GM12878 (cell line): ENCODE data around the gene GFRA4. TPM values are rescaled to one million over a fixed set of nuclear protein-coding genes. Genes with fewer than 3 reads are reported as not detected.

ENCODE experiments used
- ATAC-seq: fragments of 200-7000 bp; cut with Tn5 transposase; 3 replicates; pipeline ENCODE4 v1.9.1; 2020; ENCODE audit warnings: mild to moderate bottlenecking, moderate library complexity
- BruUV-seq: library from RNA; stranded (reverse); fragments of 400-500 nt; replicated peaks from 2 replicates; lab custom pipeline; 2021; lab: Mats Ljungman, UMichigan
- CTCF ChIA-PET: fragments of 300-600 bp; sonication (Branson Sonifier 250); formaldehyde crosslinking; extraction: SDS; loops from one replicate; lab custom pipeline; 2021; ENCODE audit warnings: inconsistent platforms; lab: Yijun Ruan, JAX
- POLR2A ChIA-PET: fragments of 350-600 bp; formaldehyde crosslinking; extraction: SDS; loops from one replicate; lab custom pipeline; 2021; ENCODE audit warnings: inconsistent platforms; lab: Charles Lee
- RAD21 ChIA-PET: fragments of 300-600 bp; sonication (Branson Sonifier 250); formaldehyde crosslinking; loops from one replicate; lab custom pipeline; 2023; ENCODE audit warnings: antibody characterized with exemption; ENCODE audit not compliant: unreplicated experiment; lab: Charles Lee
- SMC1A ChIA-PET: fragments of 300-600 bp; sonication (Branson Sonifier 250); formaldehyde crosslinking; loops from one replicate; lab custom pipeline; 2023; ENCODE audit not compliant: unreplicated experiment, uncharacterized antibody; lab: Charles Lee
- DNase-seq: peaks from one replicate; pipeline ENCODE4 v3.0.0-alpha.2; 2011; ENCODE audit warnings: low read depth, low spot score
- FAIRE-seq: peaks from 3 replicates; lab custom pipeline; 2011; peaks lifted over from hg19 to GRCh38; lab: Jason Lieb, UNC
- H2AFZ ChIP-seq: 2 replicates; pipeline ENCODE4 v1.6.0; 2011; ENCODE audit warnings: low read depth, low read length, control low read depth; ENCODE audit not compliant: control insufficient read depth
- H3K27ac ChIP-seq: 2 replicates; pipeline ENCODE4 v1.5.1; 2011; ENCODE audit warnings: control low read depth; ENCODE audit not compliant: control insufficient read depth, insufficient read depth
- H3K27me3 ChIP-seq, 2 experiments: replicated peaks in 1 of 2; 2 replicates each; pipeline versions ENCODE4 v1.6.0 to v1.6.1; 2011; ENCODE audit warnings: low read length in 1 of 2; ENCODE audit not compliant: control insufficient read depth in 2 of 2, insufficient read depth in 2 of 2
- H3K36me3 ChIP-seq, 2 experiments: 2 replicates each; pipeline ENCODE4 v1.5.1; 2011; ENCODE audit warnings: low read length in 1 of 2; ENCODE audit not compliant: control insufficient read depth in 2 of 2, insufficient read depth in 2 of 2
- H3K4me1 ChIP-seq: 2 replicates; pipeline ENCODE4 v1.6.1; 2011; ENCODE audit warnings: mild to moderate bottlenecking, low read length, moderate library complexity, mixed read lengths; ENCODE audit not compliant: control insufficient read depth, insufficient read depth
- H3K4me2 ChIP-seq: 2 replicates; pipeline ENCODE4 v1.6.0; 2011; ENCODE audit warnings: control low read depth; ENCODE audit not compliant: control insufficient read depth, insufficient read depth
- H3K4me3 ChIP-seq: fragments of 200-600 bp; sonication (generic); 2 replicates; pipeline ENCODE4 v1.5.1; 2016
- H3K79me2 ChIP-seq: 2 replicates; pipeline ENCODE4 v1.6.0; 2011; ENCODE audit warnings: low read length; ENCODE audit not compliant: control insufficient read depth, insufficient read depth
- H3K9ac ChIP-seq: 2 replicates; pipeline ENCODE4 v1.8.0; 2011; ENCODE audit warnings: low read length, control low read depth, mixed read lengths; ENCODE audit not compliant: control insufficient read depth, insufficient read depth
- H3K9me3 ChIP-seq: replicated peaks from 3 replicates; pipeline ENCODE4 v1.5.1; 2011; ENCODE audit warnings: mild to moderate bottlenecking, low read length; ENCODE audit not compliant: control insufficient read depth, insufficient read depth
- H4K20me1 ChIP-seq: 2 replicates; pipeline ENCODE4 v1.6.0; 2011; ENCODE audit not compliant: control insufficient read depth, insufficient read depth
- ATF3 ChIP-seq: IDR thresholded peaks from 2 replicates; pipeline ENCODE4 v1.6.1; 2011; ENCODE audit warnings: low read depth, mild to moderate bottlenecking, low read length, moderate library complexity, borderline replicate concordance; ENCODE audit errors: extremely low read depth
- CBX3 ChIP-seq: fragments of 200-600 bp; sonication (generic); IDR thresholded peaks from 2 replicates; pipeline ENCODE4 v1.6.1; 2016; ENCODE audit warnings: low read depth, borderline replicate concordance
- ETV6 ChIP-seq, 2 experiments: fragments of 450-650 bp in 1 of 2; IDR thresholded peaks in 1 of 2; conservative IDR thresholded peaks in 1 of 2; 2 replicates each; pipeline ENCODE4 v1.6.1; 2014; ENCODE audit warnings: antibody characterized with exemption in 1 of 2, borderline replicate concordance in 1 of 2, low read depth in 1 of 2, mild to moderate bottlenecking in 1 of 2, moderate library complexity in 1 of 2
- JUND ChIP-seq: IDR thresholded peaks from 2 replicates; pipeline ENCODE4 v1.6.1; 2012; ENCODE audit warnings: low read depth, mild to moderate bottlenecking, low read length, improper control_type of control experiment, moderate library complexity
- MYB ChIP-seq: fragments of 150-350 bp; IDR thresholded peaks from 2 replicates; pipeline ENCODE4 v1.6.1; 2014; ENCODE audit warnings: mild to moderate bottlenecking, low read depth, low read length, borderline replicate concordance
- RFX5 ChIP-seq: IDR thresholded peaks from 2 replicates; pipeline ENCODE4 v1.6.1; 2011; ENCODE audit warnings: low read depth, low read length, improper control_type of control experiment
- SMAD5 ChIP-seq: IDR thresholded peaks from 2 replicates; pipeline ENCODE4 v1.6.1; 2016; ENCODE audit warnings: antibody characterized with exemption, low read depth
- SMC3 ChIP-seq: IDR thresholded peaks from 2 replicates; pipeline ENCODE4 v1.6.1; 2011; ENCODE audit warnings: low read length, improper control_type of control experiment, borderline replicate concordance
- WGBS: methylation state at CpG from one replicate; pipeline ENCODE4 v1.1.6; 2016; ENCODE audit warnings: low lambda C conversion rate; ENCODE audit not compliant: insufficient replicate concordance, insufficient coverage; ENCODE audit errors: missing lambda C conversion rate; 5-methylcytosine and 5-hydroxymethylcytosine counted together
- in situ Hi-C: fragments of 300-500 bp; cut with MboI; formaldehyde crosslinking; loops from 9 replicates; pipeline ENCODE4 v1.14.3; 2018; ENCODE audit warnings: mixed read lengths
- intact Hi-C: fragments of 100-400 bp; cut with micrococcal nuclease; formaldehyde crosslinking; loops from one replicate; pipeline ENCODE4 v1.14.2; 2022; ENCODE audit not compliant: unreplicated experiment
- polyA plus RNA-seq, 11 experiments: library from polyadenylated mRNA; depleted of rRNA in 4 of 11; unstranded in 6 of 11; stranded (reverse) in 5 of 11; fragments of >200 nt; fragmentation: Nextera tagmentation in 4 of 11; fragmentation: Illumina TruSeq in 1 of 11; extraction: Ambion mirVana in 4 of 11; extraction: Trizol in 1 of 11; gene quantifications; 1 replicate in 1 of 11; 2 replicates in 10 of 11; pipeline versions ENCODE4 v1.2.1 to v1.2.3, GENCODE V29; 2011 to 2016; ENCODE audit warnings: inconsistent platforms in 2 of 11, missing spikeins in 2 of 11, low read depth in 1 of 11
- total RNA-seq, 4 experiments: library from RNA; depleted of rRNA in 3 of 4; stranded (reverse); fragments of >200 nt in 3 of 4; fragmentation: Illumina TruSeq in 1 of 4; extraction: Trizol in 1 of 4; gene quantifications; 2 replicates each; pipeline versions ENCODE4 v1.2.1 to v1.2.3, GENCODE V29; 2013 to 2021

The GFRA4 gene
- total and polyA plus RNA-seq, 10 of the 15 experiments (the other 5 are each of a cell fraction or from before 2014, with no cell fraction given): 0.04 TPM; not detected in 9

- POLR2A ChIA-PET: interaction anchor here (0.6 kb wide), 1 partner anchor 235 kb away, joined by 4 read pairs; no protein-coding TSS in a partner anchor
- RAD21 ChIA-PET: interaction anchor here (1.1 kb wide), 1 partner anchor 33 kb away, joined by 8 read pairs; no protein-coding TSS in a partner anchor
- H3K79me2 ChIP-seq: no peaks in the 10 kb centered on the region
- 0 out of 2 replicates have a peak overlapping the region, but pooled peaks have one; percentile 20 for H3K27ac ChIP-seq
- H3K4me1 ChIP-seq: peaks cover 22% of the 10 kb centered on the region
- TF ChIP-seq SMAD5 (no peak), CBX3 (no peak), SMC3 (no peak), ATF3 (no peak), JUND (no peak), RFX5 (no peak), ETV6 (conservative IDR thresholded peaks at IDR 0.05 in 1 of 2, IDR thresholded peaks at IDR 0.05 in 1 of 2; ENCODE audit: borderline replicate concordance in 1 of 2, low read depth in 1 of 2) (no peak), MYB (no peak)
- CTCF ChIA-PET: interaction anchor here (0.7 to 1.3 kb wide), 5 partner anchors 13 to 53 kb away, joined by 3 to 5 read pairs (median 3); no protein-coding TSS in a partner anchor
- DNase-seq (no peak), ATAC-seq (no peak), FAIRE-seq (peak; percentile 57)
- no peak overlapping the region for H3K9ac ChIP-seq
- 64% methylated on average over 7 of the region's 7 CpGs for WGBS
- SMC1A ChIA-PET: interaction anchor here (0.9 to 1.0 kb wide), 5 partner anchors 9 to 57 kb away, joined by 3 to 4 read pairs (median 3); no protein-coding TSS in a partner anchor
- intact Hi-C loops: no loop called here
- no TSS peak for BruUV-seq
- H2AFZ ChIP-seq: peak overlapping the region; percentile 90
- in situ Hi-C loops: no loop called here
- H3K9me3 ChIP-seq: no peaks in the 10 kb centered on the region
- peaks cover 6 to 11% of the 10 kb centered on the region in 2 experiments; a peak in 3 of 4 replicates for H3K27me3 ChIP-seq
- no peak overlapping the region; the same call in 1 of the 2 replicates for H3K4me2 ChIP-seq
- H4K20me1 ChIP-seq: peaks cover 5% of the 10 kb centered on the region; the same call in 1 of the 2 replicates
- H3K4me3 ChIP-seq: no peak overlapping the region
- no peaks in the 10 kb centered on the region for H3K36me3 ChIP-seq
Observed at GRCh38 chr20:3658019-3658715, 5.0 kb downstream of the GFRA4 start.
